ENCODE measurements around the gene PDXK.

DNA sequence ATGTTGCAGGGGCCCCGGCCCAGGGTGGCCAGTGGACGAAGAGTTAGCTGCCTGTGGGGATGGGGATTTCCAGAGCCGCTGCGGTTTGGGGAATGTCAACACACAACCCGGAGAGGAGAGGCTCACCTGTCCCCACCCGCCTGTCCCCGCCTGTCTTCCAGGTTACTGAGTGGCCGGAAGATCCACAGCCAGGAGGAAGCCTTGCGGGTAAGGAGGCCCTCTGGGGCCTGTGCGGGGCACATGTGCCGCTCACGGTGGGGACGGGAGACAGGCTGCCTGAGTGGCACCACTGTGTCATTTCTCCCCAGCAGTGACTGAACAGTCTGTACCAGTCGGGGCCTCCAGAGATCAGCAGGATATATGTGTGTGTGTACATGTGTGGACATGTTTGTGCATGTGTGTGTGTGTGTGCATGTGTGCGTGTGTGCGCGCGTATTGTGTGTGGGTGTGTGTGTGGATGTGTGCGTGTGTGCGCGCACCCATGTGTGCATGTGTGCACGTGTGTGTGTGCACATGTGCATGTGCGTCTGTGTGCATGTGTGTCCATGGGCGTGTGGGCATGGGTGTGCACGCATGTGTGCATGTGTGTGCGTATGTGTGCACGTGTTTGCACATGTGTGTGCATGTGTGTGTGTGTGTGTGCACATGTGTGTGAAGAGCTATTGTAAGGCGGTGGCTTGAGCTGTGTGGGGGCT is 31.6 kb downstream of the PDXK start:
- TF ChIP-seq, protein P1, sequence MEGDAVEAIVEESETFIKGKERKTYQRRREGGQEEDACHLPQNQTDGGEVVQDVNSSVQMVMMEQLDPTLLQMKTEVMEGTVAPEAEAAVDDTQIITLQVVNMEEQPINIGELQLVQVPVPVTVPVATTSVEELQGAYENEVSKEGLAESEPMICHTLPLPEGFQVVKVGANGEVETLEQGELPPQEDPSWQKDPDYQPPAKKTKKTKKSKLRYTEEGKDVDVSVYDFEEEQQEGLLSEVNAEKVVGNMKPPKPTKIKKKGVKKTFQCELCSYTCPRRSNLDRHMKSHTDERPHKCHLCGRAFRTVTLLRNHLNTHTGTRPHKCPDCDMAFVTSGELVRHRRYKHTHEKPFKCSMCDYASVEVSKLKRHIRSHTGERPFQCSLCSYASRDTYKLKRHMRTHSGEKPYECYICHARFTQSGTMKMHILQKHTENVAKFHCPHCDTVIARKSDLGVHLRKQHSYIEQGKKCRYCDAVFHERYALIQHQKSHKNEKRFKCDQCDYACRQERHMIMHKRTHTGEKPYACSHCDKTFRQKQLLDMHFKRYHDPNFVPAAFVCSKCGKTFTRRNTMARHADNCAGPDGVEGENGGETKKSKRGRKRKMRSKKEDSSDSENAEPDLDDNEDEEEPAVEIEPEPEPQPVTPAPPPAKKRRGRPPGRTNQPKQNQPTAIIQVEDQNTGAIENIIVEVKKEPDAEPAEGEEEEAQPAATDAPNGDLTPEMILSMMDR (IDR thresholded peaks at IDR 0.05): no peak
- TF ChIP-seq EZH2 (IDR thresholded peaks at IDR 0.05) (no peak), EZH2phosphoT487 (IDR thresholded peaks at IDR 0.05) (no peak)
